NCI-H446 (cell line): ENCODE measurements around the gene GAA.

Experiments used
- DNase-seq, 2 experiments: peaks; one replicate each; lab custom pipeline; 2025; lab: John Stamatoyannopoulos, UW

Gene GAA

GRCh38 chr17:80103449-80104085 is 2.2 kb downstream of the GAA start:
- no peak for DNase-seq

- no peak for DNase-seq
These were observed 3.1 kb downstream of the GAA start for GRCh38 chr17:80104321-80104955.

GRCh38 chr17:80104956-80105375 is 3.6 kb downstream of the GAA start:
- no peak for DNase-seq

GRCh38 chr17:80105762-80106161 is 4.4 kb downstream of the GAA start:
- DNase-seq = no peak

- no peak for DNase-seq
These were observed 4.8 kb downstream of the GAA start for GRCh38 chr17:80106176-80106575.

- no peak for DNase-seq
These were observed 5.4 kb downstream of the GAA start for GRCh38 chr17:80106751-80107150.

DNA sequence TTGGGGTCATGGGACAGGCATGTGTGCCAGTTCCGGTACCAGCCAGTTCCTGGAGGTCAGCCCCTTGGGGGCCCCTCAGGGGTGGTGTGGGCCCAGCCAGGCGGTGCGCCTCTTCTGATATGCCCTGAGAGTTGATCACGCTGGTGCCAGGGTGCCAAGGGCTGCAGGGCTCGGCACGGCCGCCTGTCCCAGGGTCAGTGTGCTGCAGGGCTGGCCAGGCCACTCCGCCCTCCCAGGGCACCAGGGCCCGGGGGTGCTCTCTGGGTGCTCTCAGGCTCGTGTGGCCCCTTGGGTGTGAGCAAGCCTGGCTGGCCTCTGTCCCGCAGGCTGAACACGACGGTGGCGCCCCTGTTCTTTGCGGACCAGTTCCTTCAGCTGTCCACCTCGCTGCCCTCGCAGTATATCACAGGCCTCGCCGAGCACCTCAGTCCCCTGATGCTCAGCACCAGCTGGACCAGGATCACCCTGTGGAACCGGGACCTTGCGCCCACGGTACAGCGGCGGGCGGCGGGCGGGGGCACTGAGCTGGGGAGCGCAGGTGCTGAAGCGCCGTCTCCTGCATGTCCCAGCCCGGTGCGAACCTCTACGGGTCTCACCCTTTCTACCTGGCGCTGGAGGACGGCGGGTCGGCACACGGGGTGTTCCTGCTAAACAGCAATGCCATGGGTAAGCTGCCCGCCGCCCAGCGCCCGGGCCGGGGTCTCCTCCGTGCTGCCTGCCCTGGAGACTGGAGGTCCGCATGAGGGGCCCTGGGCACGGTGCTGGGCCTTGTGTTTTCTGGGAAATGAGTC is 6.0 kb downstream of the GAA start:
- DNase-seq = no peak

- no peak for DNase-seq
These were observed 6.9 kb downstream of the GAA start for GRCh38 chr17:80108036-80108971.

GRCh38 chr17:80109066-80109660 is 7.8 kb downstream of the GAA start:
- DNase-seq = no peak

- no peak for DNase-seq
These were observed 8.5 kb downstream of the GAA start for GRCh38 chr17:80109713-80110446.

- no peak for DNase-seq
These were observed 9.0 kb downstream of the GAA start for GRCh38 chr17:80110447-80110812.

DNA sequence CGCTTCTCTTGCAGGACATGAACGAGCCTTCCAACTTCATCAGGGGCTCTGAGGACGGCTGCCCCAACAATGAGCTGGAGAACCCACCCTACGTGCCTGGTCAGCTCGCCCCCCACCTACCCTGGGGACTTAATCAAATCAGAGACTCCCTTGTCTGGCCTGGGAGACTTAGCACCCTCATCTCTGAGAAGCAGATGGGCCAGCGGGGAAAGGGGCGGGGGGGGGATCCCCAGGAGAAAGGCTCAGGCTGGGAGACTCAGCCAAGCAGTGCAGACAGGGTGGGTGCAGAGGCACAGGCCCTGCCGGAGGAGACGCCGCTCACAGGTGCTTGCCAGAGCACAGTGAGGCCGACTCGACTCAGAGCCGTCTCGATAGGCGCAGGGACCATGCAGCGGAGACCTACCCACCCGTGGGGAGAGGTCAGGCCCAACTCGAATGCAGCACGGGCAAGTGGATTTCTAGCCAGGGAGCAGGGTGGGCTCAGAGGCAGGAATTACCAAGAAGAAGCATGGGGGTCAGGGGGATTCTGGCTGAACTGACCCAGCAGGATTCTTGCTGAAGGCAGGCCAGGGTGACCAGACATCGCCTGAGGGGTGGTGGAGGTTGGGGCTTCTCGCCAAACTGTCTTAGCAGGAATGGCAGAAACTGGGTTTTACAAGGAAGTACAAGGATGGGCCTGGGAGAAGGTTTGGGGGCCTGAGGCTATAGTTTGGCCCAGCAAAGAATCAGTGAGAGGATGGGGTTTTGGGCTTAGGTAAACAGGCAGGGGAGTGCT is 9.7 kb downstream of the GAA start:
- DNase-seq = no peak

DNA sequence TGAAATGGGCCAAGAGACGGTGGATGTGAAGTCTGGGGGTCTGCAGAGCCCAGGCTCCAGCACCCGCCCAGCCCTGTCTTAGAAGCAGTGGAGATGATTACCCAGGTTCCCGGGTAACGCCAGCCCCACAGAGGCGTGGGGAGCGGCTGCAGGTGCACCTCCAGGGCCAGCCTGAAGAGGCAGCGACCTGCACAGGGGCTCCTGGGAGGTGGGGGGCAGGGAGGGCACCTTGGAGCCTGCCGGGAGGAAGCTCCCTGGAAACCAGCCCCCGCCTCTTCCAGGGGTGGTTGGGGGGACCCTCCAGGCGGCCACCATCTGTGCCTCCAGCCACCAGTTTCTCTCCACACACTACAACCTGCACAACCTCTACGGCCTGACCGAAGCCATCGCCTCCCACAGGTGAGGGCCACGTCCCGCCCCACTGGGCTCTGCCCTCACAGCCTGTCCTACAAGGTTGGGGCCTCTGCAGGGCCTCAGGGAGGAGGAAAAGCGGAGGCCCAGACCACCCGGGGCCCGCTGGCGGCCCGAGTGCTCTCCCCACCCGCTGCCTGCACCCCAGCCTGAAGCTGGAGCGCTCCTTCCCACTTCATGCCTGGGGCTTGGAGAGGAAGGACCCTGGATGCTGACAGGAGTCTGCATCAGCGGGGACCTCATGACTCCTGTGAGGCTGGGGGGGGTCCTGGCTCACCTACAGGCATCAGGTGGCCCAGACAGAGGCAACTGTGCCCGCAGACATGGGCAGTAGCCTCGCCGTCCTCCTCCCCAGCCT is 10.5 kb downstream of the GAA start:
- DNase-seq = no peak

DNA sequence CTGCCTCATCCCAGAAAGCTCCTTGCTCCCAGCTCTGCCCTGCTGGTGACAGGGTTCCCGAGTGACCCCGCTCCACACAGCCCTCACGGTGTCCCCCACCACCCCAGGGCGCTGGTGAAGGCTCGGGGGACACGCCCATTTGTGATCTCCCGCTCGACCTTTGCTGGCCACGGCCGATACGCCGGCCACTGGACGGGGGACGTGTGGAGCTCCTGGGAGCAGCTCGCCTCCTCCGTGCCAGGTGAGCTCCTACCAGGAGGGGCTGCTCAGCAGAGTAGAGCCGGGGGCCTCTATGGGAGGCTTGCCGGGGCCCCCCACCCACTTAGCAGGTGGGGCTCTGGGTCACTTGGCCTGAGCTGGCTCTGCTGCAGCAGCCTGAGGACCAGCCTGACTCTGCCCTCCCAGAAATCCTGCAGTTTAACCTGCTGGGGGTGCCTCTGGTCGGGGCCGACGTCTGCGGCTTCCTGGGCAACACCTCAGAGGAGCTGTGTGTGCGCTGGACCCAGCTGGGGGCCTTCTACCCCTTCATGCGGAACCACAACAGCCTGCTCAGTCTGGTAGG is 11.2 kb downstream of the GAA start:
- no peak for DNase-seq

GRCh38 chr17:80113033-80113484 is 11.7 kb downstream of the GAA start:
- DNase-seq = no peak

DNA sequence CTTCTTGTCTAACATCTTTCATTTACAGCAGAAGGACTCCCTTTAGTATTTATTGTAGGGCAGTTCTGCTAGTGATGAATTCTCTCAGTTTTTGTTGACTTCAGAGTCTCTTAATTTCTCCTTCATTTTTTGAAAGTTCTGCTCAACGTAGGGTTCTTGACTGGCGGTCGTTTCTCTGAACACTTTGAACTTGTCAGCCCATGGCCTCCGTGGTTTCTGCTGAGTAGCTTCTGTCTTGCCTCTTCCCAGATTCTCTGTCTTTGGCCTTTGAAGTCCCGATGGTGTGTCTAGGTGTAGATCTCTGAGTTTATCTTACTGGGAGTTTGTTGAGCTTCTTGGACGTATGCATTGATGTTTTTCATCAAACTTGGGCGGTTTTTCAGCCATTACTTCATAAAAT is 13.4 kb downstream of the GAA start:
- no peak for DNase-seq

DNA sequence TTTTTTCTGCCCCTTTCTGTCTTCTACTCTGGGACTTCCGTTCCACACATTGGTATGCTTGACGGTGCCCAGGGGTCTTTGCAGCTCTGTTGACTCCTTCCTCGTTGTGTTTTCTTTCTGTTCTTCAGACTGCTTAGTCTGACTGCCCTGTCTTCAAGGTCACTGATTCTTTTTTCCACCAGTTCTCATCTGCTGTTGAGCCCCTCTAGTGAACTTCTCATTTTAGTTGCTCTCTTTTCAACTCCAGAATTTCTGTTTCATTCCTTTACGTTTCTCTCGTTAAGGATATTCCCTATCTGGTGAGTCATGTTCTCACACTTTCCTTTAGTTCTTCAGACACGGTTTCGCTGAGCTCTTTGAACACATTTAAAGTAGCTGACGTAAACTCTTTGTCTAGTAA is 13.8 kb downstream of the GAA start:
- no peak for DNase-seq

GRCh38 chr17:80116276-80116920 is 15.0 kb downstream of the GAA start:
- DNase-seq = no peak
